ENCODE data around the gene GTPBP6.

Gene GTPBP6

GRCh38 chrX:316351-317325, 2.0 kb downstream of the GTPBP6 start:
- H3K18ac ChIP-seq (ENCODE audit: low read length), result no peak overlapping the region
- H3K4me2 ChIP-seq (ENCODE audit: low read length), result no peak overlapping the region
- no peak overlapping the region for H3K14ac ChIP-seq (ENCODE audit: low read length)
- no peak overlapping the region for H2BK12ac ChIP-seq (ENCODE audit: low read length)
- no peak overlapping the region for H3K23ac ChIP-seq (ENCODE audit: low read length)
- H3K9ac ChIP-seq (ENCODE audit: low read length), result no peak overlapping the region
- no peak overlapping the region for H3K27ac ChIP-seq (ENCODE audit: low read depth, low read length)
- peaks cover 0 to 6% of the 10 kb centered on the region in 2 experiments for H3K4me1 ChIP-seq (ENCODE audit: control insufficient read depth in 1 of 2, insufficient read depth in 2 of 2, low read length in 2 of 2)
- H4K12ac ChIP-seq (ENCODE audit: low read depth, low read length), result no peak overlapping the region
- H3K4ac ChIP-seq (ENCODE audit: low read depth, low read length), result no peak overlapping the region
- no peak overlapping the region for H2AFZ ChIP-seq (ENCODE audit: insufficient read depth, low read length, poor library complexity)
- no peak for DNase-seq
- peaks cover 18% of the 10 kb centered on the region for H3K79me2 ChIP-seq (ENCODE audit: control insufficient read depth, insufficient read depth, low read length, poor library complexity)
- H3K27me3 ChIP-seq (ENCODE audit: insufficient read depth, low read length), result no peaks in the 10 kb centered on the region
- peaks cover 15% of the 10 kb centered on the region for H3K79me1 ChIP-seq (ENCODE audit: low read length)
- H2BK120ac ChIP-seq (ENCODE audit: insufficient read depth, low read length, poor library complexity), result no peak overlapping the region
- H2AK5ac ChIP-seq (ENCODE audit: low read length), result no peak overlapping the region
- H4K8ac ChIP-seq (ENCODE audit: low read depth, low read length), result no peak overlapping the region
- H3K9me3 ChIP-seq (ENCODE audit: insufficient read depth, low read depth, low read length), result peaks cover 10% of the 10 kb centered on the region
- WGBS (ENCODE audit: extremely low coverage, insufficient coverage, insufficient read length), result no CpG with 5 or more reads among the region's 50 CpGs
- H3K36me3 ChIP-seq (ENCODE audit: control insufficient read depth in 1 of 2, insufficient read depth in 2 of 2, low read length in 2 of 2), result peaks cover 46 to 47% of the 10 kb centered on the region in 2 experiments
- no peak overlapping the region for H3K4me3 ChIP-seq (ENCODE audit: low read depth, low read length)
- H2BK5ac ChIP-seq (ENCODE audit: low read depth, low read length, poor library complexity), result no peak overlapping the region
- H4K91ac ChIP-seq (ENCODE audit: low read depth, low read length), result no peak overlapping the region

- Histone ChIP-seq H3K23ac (ENCODE audit: low read length) (no peak overlapping the region), H3K4me1 (ENCODE audit: control insufficient read depth in 1 of 2, insufficient read depth in 2 of 2, low read length in 2 of 2) (no peaks in the 10 kb centered on the region), H4K8ac (ENCODE audit: low read depth, low read length) (no peak overlapping the region), H4K91ac (ENCODE audit: low read depth, low read length) (no peak overlapping the region), H2AFZ (ENCODE audit: insufficient read depth, low read length, poor library complexity) (no peak overlapping the region), H4K12ac (ENCODE audit: low read depth, low read length) (no peak overlapping the region), H2BK12ac (ENCODE audit: low read length) (no peak overlapping the region), H3K14ac (ENCODE audit: low read length) (no peak overlapping the region), H2BK5ac (ENCODE audit: low read depth, low read length, poor library complexity) (no peak overlapping the region), H3K4me3 (ENCODE audit: low read depth, low read length) (no peak overlapping the region), H3K9me3 (ENCODE audit: insufficient read depth, low read depth, low read length) (peaks cover 10% of the 10 kb centered on the region), H3K4me2 (ENCODE audit: low read length) (no peak overlapping the region), H3K36me3 (ENCODE audit: control insufficient read depth in 1 of 2, insufficient read depth in 2 of 2, low read length in 2 of 2) (peaks cover 59 to 60% of the 10 kb centered on the region in 2 experiments), H2BK120ac (ENCODE audit: insufficient read depth, low read length, poor library complexity) (no peak overlapping the region), H3K79me2 (ENCODE audit: control insufficient read depth, insufficient read depth, low read length, poor library complexity) (peaks cover 12% of the 10 kb centered on the region), H2AK5ac (ENCODE audit: low read length) (no peak overlapping the region), H3K27ac (ENCODE audit: low read depth, low read length) (no peak overlapping the region), H3K9ac (ENCODE audit: low read length) (no peak overlapping the region), H3K27me3 (ENCODE audit: insufficient read depth, low read length) (no peaks in the 10 kb centered on the region), H3K4ac (ENCODE audit: low read depth, low read length) (no peak overlapping the region), H3K18ac (ENCODE audit: low read length) (no peak overlapping the region), H3K79me1 (ENCODE audit: low read length) (peaks cover 13% of the 10 kb centered on the region)
- DNase-seq, result no peak
- no CpG with 5 or more reads among the region's 51 CpGs for WGBS (ENCODE audit: extremely low coverage, insufficient coverage, insufficient read length)
Observed at GRCh38 chrX:314781-315595, 3.6 kb downstream of the GTPBP6 start.

- Histone ChIP-seq H4K8ac (ENCODE audit: low read depth, low read length) (no peak overlapping the region), H2BK5ac (ENCODE audit: low read depth, low read length, poor library complexity) (no peak overlapping the region), H2BK120ac (ENCODE audit: insufficient read depth, low read length, poor library complexity) (no peak overlapping the region), H3K23ac (ENCODE audit: low read length) (no peak overlapping the region), H3K27ac (ENCODE audit: low read depth, low read length) (no peak overlapping the region), H4K12ac (ENCODE audit: low read depth, low read length) (no peak overlapping the region), H3K4me2 (ENCODE audit: low read length) (no peak overlapping the region), H3K4me1 (ENCODE audit: control insufficient read depth in 1 of 2, insufficient read depth in 2 of 2, low read length in 2 of 2) (no peaks in the 10 kb centered on the region), H4K91ac (ENCODE audit: low read depth, low read length) (no peak overlapping the region), H3K9ac (ENCODE audit: low read length) (no peak overlapping the region), H2AFZ (ENCODE audit: insufficient read depth, low read length, poor library complexity) (no peak overlapping the region), H3K79me1 (ENCODE audit: low read length) (peaks cover 3% of the 10 kb centered on the region), H2BK12ac (ENCODE audit: low read length) (no peak overlapping the region), H3K18ac (ENCODE audit: low read length) (no peak overlapping the region), H3K27me3 (ENCODE audit: insufficient read depth, low read length) (no peaks in the 10 kb centered on the region), H3K36me3 (ENCODE audit: control insufficient read depth in 1 of 2, insufficient read depth in 2 of 2, low read length in 2 of 2) (peaks cover 59 to 63% of the 10 kb centered on the region in 2 experiments), H3K79me2 (ENCODE audit: control insufficient read depth, insufficient read depth, low read length, poor library complexity) (peaks cover 3% of the 10 kb centered on the region), H3K9me3 (ENCODE audit: insufficient read depth, low read depth, low read length) (peaks cover 10% of the 10 kb centered on the region), H3K4ac (ENCODE audit: low read depth, low read length) (no peak overlapping the region), H3K14ac (ENCODE audit: low read length) (no peak overlapping the region), H2AK5ac (ENCODE audit: low read length) (no peak overlapping the region), H3K4me3 (ENCODE audit: low read depth, low read length) (no peak overlapping the region)
- no CpG with 5 or more reads among the region's 34 CpGs for WGBS (ENCODE audit: extremely low coverage, insufficient coverage, insufficient read length)
- no peak for DNase-seq
Observed at GRCh38 chrX:314049-314448, 4.5 kb downstream of the GTPBP6 start.

GRCh38 chrX:313546-313945, 5.0 kb downstream of the GTPBP6 start:
- no peak overlapping the region for H3K27ac ChIP-seq (ENCODE audit: low read depth, low read length)
- H3K27me3 ChIP-seq (ENCODE audit: insufficient read depth, low read length), result no peaks in the 10 kb centered on the region
- no peaks in the 10 kb centered on the region for H3K4me1 ChIP-seq (ENCODE audit: control insufficient read depth in 1 of 2, insufficient read depth in 2 of 2, low read length in 2 of 2)
- H3K36me3 ChIP-seq (ENCODE audit: control insufficient read depth in 1 of 2, insufficient read depth in 2 of 2, low read length in 2 of 2), result peaks cover 59 to 66% of the 10 kb centered on the region in 2 experiments
- H3K14ac ChIP-seq (ENCODE audit: low read length), result no peak overlapping the region
- no peak overlapping the region for H3K4me2 ChIP-seq (ENCODE audit: low read length)
- no peak overlapping the region for H2BK120ac ChIP-seq (ENCODE audit: insufficient read depth, low read length, poor library complexity)
- no peak overlapping the region for H3K4ac ChIP-seq (ENCODE audit: low read depth, low read length)
- peaks cover 2% of the 10 kb centered on the region for H3K79me2 ChIP-seq (ENCODE audit: control insufficient read depth, insufficient read depth, low read length, poor library complexity)
- no peak overlapping the region for H2AK5ac ChIP-seq (ENCODE audit: low read length)
- H3K23ac ChIP-seq (ENCODE audit: low read length), result no peak overlapping the region
- WGBS (ENCODE audit: extremely low coverage, insufficient coverage, insufficient read length), result no CpG with 5 or more reads among the region's 8 CpGs
- no peak for DNase-seq
- H3K79me1 ChIP-seq (ENCODE audit: low read length), result peaks cover 3% of the 10 kb centered on the region
- no peak overlapping the region for H2BK5ac ChIP-seq (ENCODE audit: low read depth, low read length, poor library complexity)
- no peak overlapping the region for H3K18ac ChIP-seq (ENCODE audit: low read length)
- H3K9ac ChIP-seq (ENCODE audit: low read length), result no peak overlapping the region
- H4K12ac ChIP-seq (ENCODE audit: low read depth, low read length), result no peak overlapping the region
- no peak overlapping the region for H2AFZ ChIP-seq (ENCODE audit: insufficient read depth, low read length, poor library complexity)
- no peak overlapping the region for H4K91ac ChIP-seq (ENCODE audit: low read depth, low read length)
- no peak overlapping the region for H4K8ac ChIP-seq (ENCODE audit: low read depth, low read length)
- H3K9me3 ChIP-seq (ENCODE audit: insufficient read depth, low read depth, low read length), result peaks cover 10% of the 10 kb centered on the region
- H3K4me3 ChIP-seq (ENCODE audit: low read depth, low read length), result no peak overlapping the region
- no peak overlapping the region for H2BK12ac ChIP-seq (ENCODE audit: low read length)
